CD4-positive, alpha-beta T cell treated with Interleukin-10 for 1 hour (primary cell): ENCODE data around the gene CDRT15L2.
"Not testable (repeated sequence)": the region's sequence is repeated elsewhere in the genome, so short reads cannot be mapped to it uniquely, and the experiment has no call there.

Experiments used
- DNase-seq: peaks from one replicate; pipeline ENCODE4 v3.0.0-alpha.2; 2020

The CDRT15L2 gene

DNA sequence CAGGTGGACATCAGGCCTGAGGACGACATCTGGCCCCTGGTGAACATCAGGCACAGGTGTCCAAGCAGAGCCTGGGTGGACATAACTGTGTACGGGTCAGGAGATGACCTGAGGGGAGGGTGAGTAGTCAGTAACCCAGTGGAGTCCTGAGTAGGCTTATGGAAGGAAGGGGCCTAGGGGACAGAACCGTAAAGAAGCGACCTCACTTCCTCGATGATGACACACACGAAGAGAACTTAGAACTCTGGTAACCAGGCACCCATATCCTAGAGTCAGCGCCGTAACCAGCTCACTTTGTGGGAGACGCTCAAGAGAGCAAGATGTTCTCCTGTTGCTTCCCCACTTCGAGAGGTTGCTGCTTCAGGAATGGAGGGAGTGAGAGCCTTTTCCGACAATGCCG, at the start of gene CDRT15L2:
TSS of gene CDRT15L2 (plus strand) at position 301 of the 400 bp plus-strand sequence. CDS start at position 321, 20 bp downstream.
- DNase-seq: not testable (repeated sequence)

GRCh38 chr17:20530104-20530503, 49.4 kb upstream of the CDRT15L2 start:
- not testable (repeated sequence) for DNase-seq

DNA sequence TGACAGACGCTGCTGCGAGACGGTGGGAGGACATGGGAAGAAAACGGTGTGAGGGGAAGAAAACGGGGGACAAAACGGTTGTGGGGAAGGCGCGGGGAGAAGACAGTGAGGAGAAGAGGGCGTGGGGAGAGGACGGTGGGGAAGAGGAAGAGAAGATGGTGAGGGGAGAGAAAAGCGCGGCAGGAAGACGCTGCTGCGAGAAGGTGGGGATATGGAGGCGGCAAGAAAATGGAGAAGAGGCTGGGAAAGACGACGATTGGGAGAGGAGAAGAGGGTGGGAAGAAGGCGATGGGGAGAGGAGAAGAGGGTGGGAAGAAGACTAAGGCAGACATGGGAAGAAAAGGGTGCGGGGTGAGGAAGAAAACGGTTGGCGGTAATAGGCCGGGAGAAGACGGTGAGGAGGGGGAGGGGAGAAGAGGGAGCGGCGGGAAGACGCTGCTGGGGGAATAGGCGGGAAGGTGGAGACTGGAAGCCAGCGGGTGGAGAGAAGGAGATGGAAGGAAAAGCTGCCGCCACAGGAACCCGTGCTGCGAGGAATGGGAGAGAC, 46.9 kb upstream of the CDRT15L2 start:
- not testable (repeated sequence) for DNase-seq

DNA sequence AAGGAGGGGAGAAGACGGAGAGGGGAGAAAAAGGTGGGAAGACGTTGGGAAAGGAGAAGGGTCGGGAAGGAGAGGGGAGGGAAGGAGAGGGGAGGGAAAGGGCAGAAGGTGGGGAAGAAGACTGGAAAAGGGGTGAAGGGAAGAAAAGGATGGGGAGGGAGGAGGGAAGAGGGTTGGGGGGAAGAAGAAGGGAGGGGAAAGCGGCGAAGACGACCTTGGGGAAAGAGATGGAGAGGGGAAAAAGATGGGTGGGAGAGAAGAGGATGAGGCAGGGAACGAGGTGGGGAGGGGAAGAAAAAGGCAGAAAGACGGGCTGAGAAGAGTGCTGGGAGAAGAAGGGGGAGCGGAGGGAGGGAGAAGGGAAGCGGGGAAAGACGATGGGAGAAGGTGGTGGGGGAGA, 46.3 kb upstream of the CDRT15L2 start:
- DNase-seq: not testable (repeated sequence)

DNA sequence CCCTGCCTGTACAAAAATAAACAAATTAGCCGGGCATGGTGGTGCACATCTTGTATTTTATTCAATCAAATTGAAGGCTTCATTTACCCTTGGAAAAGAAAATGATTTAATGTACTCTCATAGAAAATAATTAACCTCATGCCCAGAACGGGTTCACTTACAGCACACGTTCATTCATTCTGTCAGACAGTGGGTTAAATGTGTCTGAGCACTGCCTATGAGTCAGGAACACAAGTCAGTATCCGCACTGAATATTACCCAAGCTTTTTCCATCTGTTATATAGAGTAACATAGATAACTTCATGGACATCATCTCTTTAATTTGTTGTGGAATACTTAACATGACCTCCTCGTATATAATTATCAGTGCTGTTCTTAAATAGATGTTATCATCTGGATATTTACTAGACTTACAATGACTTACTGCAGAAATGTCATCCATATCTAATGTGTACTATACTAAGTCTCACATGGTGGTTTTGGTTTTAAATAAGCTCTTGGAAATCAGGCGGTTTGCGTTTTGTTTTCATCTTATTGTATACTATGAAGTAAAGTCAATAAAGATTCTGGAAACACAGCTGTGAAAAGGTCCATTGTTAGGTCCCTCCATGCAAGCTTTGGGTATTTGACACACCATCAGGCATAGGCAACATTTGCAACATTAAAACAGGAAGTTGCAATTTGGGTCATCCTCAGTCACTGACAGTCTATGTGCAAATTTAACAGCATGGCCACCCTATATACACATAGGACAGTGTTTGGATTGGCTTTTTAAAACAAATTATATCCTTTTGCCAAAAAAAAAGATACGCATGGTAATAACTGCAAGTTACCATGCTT, 44.6 kb upstream of the CDRT15L2 start:
- DNase-seq: not testable (repeated sequence)

DNA sequence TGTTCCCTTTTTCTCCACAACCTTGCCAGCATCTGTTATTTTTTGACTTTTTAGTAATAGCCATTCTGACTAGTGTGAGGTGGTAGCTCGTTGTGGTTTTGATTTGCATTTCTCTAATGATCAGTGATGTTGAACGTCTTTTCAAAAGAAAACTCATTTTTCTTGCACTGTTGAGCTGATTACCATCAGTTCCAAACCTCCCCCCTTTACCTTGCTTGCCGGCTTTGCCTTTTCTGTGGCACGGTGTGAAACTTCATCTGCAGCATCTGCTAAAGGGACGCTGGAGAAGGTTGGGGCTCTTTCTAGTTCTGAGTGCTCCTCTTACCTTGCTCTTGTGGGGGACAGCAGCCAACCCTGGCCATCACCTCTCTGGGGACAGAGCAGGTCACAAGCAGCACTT, 39.1 kb upstream of the CDRT15L2 start:
- DNase-seq: not testable (repeated sequence)

DNA sequence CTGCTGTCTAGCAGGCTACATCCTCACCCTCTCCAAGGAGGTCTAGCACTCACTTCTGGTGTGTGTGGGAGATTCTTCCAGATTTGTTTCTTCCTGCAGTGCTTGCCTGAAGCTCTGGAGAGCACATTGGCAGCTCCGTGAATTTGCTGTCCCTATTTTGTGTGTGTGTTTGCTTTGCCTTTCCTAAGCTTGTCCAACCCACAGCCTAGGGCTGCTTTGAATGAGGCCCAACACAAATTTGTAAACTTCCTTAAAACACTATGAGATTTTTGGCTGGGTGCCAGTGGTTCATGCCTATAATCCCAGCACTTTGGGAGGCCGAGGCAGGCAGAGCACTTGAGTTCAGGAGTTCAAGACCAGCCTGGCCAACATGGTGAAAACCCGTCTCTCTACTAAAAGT, 38.7 kb upstream of the CDRT15L2 start:
- not testable (repeated sequence) for DNase-seq

GRCh38 chr17:20541853-20542546, 37.5 kb upstream of the CDRT15L2 start:
- not testable (repeated sequence) for DNase-seq

DNA sequence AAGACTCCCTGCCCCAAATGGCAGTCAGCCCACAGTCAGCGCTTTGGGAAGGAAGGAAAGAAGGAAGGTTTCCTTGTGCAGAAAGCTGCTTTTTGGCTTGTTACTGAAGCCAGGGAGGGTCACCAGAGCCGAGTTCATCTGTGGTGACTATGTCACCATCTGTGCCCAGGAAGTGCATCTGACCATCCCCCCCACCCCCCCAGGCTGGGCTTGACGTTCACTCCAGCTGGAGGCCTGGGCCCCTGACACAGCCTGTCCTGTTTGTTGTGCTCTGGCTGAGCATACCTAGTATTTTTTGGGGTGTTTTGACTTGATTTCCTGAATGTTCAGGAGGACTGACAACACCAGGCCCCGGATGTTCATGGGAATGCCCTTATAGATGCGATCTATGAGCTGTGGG, 31.6 kb upstream of the CDRT15L2 start:
- not testable (repeated sequence) for DNase-seq

DNA sequence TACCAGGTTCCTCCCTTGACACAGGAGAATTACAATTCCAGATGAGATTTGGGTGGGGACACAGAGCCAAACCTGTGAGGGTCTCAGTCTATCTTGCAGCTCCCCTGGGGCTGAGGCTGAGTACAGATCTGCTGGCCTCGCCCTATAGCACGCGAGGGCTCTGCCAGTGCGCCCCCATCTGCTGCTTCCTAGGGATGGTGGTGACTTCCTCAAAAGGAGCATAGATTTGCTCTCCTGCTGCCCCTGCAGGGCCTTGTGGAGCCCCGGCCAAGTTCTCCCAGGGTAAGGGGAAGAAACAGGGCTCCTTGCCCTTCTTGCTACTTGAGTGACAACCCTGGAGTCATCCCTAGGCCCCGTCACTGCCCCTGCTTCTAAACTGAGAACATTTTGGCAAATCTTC, 26.6 kb upstream of the CDRT15L2 start:
- DNase-seq: not testable (repeated sequence)

- DNase-seq: not testable (repeated sequence)
Measured at GRCh38 chr17:20554728-20555127, 24.8 kb upstream of the CDRT15L2 start.

DNA sequence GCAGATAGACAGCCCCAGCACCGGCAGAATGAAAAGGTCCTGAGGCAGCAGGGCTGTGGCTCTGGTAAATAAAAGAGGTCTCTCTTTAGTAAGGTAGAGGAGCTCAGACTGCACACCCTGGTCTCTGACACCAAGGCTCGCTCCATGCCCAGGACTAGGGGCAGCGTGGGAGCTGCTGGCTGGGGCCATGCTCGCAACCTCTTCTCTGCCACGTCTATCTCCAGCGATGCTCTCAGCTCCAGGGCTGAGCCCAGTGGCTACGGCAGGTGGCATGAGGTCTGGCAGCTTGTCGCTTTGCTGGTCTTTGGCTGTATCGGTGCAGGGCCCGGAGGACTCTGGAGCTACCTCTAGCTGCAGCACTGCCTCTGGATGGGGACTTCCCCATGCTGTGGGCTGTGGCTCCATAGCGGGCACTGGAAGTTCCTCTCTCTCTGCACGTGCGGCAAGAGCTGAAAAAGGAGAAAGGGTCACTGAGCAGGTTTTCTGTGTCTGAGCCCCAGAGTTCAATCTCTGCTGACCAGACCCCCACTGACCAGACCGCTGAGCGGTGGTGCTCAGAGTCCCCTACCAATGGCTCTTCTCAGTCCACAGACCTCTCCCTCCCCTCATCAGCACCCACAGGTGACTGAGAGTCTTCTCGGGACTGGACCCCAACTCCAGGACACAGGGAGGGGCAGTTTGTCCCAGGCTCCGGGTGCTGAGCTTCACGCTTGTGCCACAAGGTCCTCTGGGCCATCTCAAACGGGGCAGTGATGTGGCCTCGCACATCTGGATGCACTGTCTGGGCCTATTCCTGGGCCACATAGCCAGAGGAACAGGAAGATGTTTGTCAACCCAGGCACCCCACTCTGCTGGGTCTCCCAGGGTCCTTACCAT, 24.2 kb upstream of the CDRT15L2 start:
- DNase-seq: not testable (repeated sequence)

DNA sequence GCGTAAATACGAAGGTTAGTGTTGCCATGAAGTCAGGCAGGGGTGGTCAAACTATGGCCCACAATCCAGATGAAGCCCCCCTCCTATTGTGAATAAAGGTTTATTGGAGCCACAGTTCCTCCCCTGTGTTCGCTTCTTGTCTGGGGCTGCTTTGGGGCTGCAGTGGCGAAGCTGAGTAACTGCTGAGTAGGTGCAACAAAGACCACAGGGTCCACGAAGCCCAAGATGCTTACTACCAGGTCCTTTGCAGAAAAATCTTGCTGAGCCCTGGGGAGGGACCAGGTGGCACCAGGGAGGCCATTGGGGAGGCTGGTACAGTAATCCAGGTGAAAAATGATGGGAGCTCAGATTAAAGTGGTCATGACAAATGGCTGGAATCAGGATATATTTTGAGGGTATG, 21.4 kb upstream of the CDRT15L2 start:
- DNase-seq: not testable (repeated sequence)

DNA sequence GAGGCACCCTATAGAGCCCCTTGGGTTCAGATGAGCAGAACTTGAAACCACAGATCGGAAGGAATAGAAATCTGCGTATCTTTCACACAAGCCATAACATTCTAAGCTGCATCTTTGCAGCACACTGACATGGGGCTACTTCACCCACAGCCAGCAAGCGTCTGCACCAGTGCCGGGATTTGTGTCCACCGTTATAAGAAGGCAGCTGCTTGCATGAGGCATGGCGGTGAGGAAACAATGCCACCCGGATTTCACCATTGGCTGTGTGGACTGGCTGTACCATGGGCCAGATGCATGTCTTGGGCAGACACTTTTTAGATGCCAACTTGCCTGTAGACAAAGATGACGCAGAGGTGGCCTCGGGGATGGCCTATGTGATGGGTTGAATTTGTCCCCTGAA, 20.5 kb upstream of the CDRT15L2 start:
- not testable (repeated sequence) for DNase-seq

DNA sequence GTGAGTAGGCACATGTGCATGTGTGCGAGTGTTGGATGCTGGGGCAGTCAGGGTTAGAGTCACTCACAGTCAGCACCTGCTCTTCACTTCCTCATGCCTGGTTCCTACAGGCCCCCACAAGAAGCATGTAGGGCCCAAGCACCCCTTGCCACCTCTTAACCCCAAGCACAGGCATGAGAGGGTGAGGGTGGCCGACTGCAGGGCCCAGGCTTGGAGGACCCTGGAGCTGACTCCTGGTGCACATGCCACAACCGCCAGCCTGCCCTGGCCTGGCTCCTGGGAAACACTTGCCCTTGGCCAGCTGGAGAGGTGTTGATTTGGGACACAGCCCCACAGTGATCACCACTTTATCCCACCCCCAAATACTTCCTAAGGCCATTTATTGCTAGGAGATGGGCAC, 16.9 kb upstream of the CDRT15L2 start:
- no peak for DNase-seq

DNA sequence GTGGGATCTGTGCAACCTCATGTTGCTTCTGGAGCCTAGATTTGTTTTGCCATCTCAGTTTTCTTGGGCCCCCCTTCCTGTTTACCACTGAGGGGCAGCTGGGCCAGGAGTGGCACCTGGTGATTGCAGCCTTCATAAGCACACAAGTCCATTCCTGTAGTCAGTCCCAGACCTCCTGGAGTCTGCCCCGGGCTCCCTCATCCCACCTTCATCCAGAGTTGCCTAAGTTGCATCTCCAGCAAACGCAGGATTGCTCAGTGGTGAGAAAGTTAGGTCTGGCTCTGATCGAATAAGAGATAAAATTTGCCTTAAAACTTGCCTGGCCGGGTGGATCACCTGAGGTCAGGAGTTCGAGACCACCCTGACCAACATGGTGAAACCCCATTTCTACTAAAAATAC, 14.3 kb upstream of the CDRT15L2 start:
- DNase-seq: not testable (repeated sequence)

GRCh38 chr17:20565711-20566110, 13.8 kb upstream of the CDRT15L2 start:
- no peak for DNase-seq

- DNase-seq: not testable (repeated sequence)
Measured at GRCh38 chr17:20566736-20567135, 12.8 kb upstream of the CDRT15L2 start.

GRCh38 chr17:20567421-20567820, 12.1 kb upstream of the CDRT15L2 start:
- DNase-seq: not testable (repeated sequence)

DNA sequence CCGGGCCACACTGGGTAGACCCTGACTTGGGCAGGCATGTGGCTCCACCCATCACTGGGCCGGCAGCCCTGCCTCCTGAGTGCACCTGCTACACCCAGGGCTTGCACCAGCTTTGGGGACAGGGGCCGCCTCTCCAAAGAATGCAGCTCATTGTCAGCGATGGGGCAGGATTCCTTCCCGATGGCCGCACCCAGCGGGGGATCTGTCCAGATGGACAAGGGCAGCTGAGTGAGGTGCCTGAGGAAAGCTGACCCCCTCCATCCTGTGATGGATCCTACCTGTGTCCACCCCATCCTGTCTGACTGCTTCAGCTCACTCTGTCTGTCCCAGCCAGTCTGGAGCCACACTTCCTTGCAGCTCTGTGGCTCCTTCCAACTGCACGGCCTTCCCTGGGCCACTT, 10.9 kb upstream of the CDRT15L2 start:
- not testable (repeated sequence) for DNase-seq

GRCh38 chr17:20571653-20572052, 7.9 kb upstream of the CDRT15L2 start:
- DNase-seq: not testable (repeated sequence)

DNA sequence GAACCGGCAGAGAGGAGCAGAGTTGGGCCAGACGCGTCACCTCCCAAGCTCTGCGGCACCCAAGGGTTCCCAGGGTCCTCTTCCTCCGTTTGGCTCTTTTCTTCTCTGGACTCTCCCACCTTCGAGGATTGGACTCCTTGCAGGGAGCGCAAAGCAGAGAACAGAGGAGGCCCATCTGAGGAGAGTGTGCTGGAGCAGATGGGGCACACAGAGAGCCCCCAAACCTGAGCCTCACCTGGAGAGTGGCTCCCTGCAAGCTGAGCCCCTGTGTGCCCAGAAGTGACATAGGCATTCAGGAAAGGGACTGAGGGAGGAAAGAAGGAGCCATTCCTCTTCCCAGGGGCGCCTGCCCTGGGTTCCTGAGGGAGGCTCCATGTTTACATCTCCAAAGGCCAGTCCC, 6.3 kb upstream of the CDRT15L2 start:
- not testable (repeated sequence) for DNase-seq

DNA sequence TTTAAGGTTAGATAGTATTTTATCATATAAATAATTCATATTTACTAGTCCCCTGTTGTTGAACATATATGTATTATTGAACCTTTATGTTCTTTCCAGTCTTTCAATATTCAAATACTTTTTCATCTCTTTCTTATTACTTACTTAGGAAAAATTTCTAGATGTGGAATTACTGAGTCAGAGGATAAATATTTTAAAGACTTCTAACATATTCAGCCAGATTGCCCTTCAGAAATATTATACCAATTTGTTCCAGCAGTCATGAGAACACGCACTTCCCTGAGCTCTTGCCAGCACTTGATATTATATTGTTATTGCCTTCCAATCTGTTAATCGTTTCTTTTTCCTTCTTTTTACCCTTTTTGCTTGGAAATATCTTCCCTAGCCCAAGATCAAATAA, 4.5 kb upstream of the CDRT15L2 start:
- not testable (repeated sequence) for DNase-seq
